Neural cell (in vitro differentiated cells): ENCODE measurements around the gene OBSL1. TPM values are rescaled to one million over a fixed set of nuclear protein-coding genes. Genes with fewer than 3 reads are reported as not detected.

ENCODE experiments used
- H2AFZ ChIP-seq: fragments of 200-600, 300-800 bp; sonication (generic), shearing (Covaris generic); 2 replicates; pipeline ENCODE4 v1.6.0; 2014; ENCODE audit warnings: low read depth, mild to moderate bottlenecking, antibody characterized with exemption, low read length, moderate library complexity
- H3F3A ChIP-seq: fragments of 200-600 bp; shearing (Covaris generic); 2 replicates; pipeline ENCODE4 v1.6.1; 2016; ENCODE audit warnings: mild to moderate bottlenecking, moderate library complexity, mixed read lengths, antibody characterized with exemption, low read length; ENCODE audit not compliant: insufficient read depth, poor library complexity, severe bottlenecking
- H3K27ac ChIP-seq: fragments of 200-600, 300-800 bp; sonication (generic), shearing (Covaris generic); 2 replicates; pipeline ENCODE4 v1.5.1; 2014; ENCODE audit warnings: mild to moderate bottlenecking, low read length, moderate library complexity
- H3K27me3 ChIP-seq: fragments of 300-800, 200-600 bp; sonication (generic), shearing (Covaris generic); 2 replicates; pipeline ENCODE4 v1.6.0; 2014; ENCODE audit warnings: mild to moderate bottlenecking, low read depth, low read length, moderate library complexity; ENCODE audit not compliant: insufficient read depth
- H3K36me3 ChIP-seq: fragments of 300-800, 200-600 bp; sonication (generic), shearing (Covaris generic); 2 replicates; pipeline ENCODE4 v1.5.1; 2014; ENCODE audit warnings: mild to moderate bottlenecking, antibody characterized with exemption, low read length, moderate library complexity; ENCODE audit not compliant: insufficient read depth
- H3K4me2 ChIP-seq: fragments of 300-800, 200-600 bp; sonication (generic), shearing (Covaris generic); 2 replicates; pipeline ENCODE4 v1.6.0; 2014; ENCODE audit warnings: mild to moderate bottlenecking, low read length
- H3K4me3 ChIP-seq: fragments of 300-800, 200-600 bp; sonication (generic), shearing (Covaris generic); 2 replicates; pipeline ENCODE4 v1.5.1; 2014; ENCODE audit warnings: mild to moderate bottlenecking, low read length, moderate library complexity
- H3K79me2 ChIP-seq: fragments of 200-600 bp; shearing (Covaris generic); replicated peaks from 2 replicates; pipeline ENCODE4 v1.6.0; 2014; ENCODE audit warnings: mild to moderate bottlenecking, low read length, moderate library complexity; ENCODE audit not compliant: insufficient read depth
- H3K9ac ChIP-seq: fragments of 300-800, 200-600 bp; sonication (generic), shearing (Covaris generic); 2 replicates; pipeline ENCODE4 v1.6.1; 2016; ENCODE audit warnings: mild to moderate bottlenecking, low read length, mixed read lengths
- H3K9me2 ChIP-seq: fragments of 200-600 bp; shearing (Covaris generic); 2 replicates; pipeline ENCODE4 v1.6.1; 2016; ENCODE audit warnings: mild to moderate bottlenecking, low read length, mixed read lengths; ENCODE audit not compliant: insufficient read depth
- H3K9me3 ChIP-seq: fragments of 200-600, 300-800 bp; sonication (generic), shearing (Covaris generic); 2 replicates; pipeline ENCODE4 v1.6.1; 2016; ENCODE audit warnings: mild to moderate bottlenecking, mixed run types, low read length, moderate library complexity, mixed read lengths
- H4K20me1 ChIP-seq: fragments of 200-600 bp; shearing (Covaris generic); 2 replicates; pipeline ENCODE4 v1.6.1; 2016; ENCODE audit warnings: mild to moderate bottlenecking, mixed run types; ENCODE audit not compliant: insufficient read depth
- EP300 ChIP-seq: fragments of 450-650 bp; conservative IDR thresholded peaks from 2 replicates; pipeline ENCODE4 v1.6.1; 2014; ENCODE audit warnings: antibody characterized with exemption, mild to moderate bottlenecking, moderate library complexity; ENCODE audit not compliant: poor library complexity, severe bottlenecking
- EZH2 ChIP-seq: fragments of 200-600, 300-800 bp; shearing (Covaris generic), sonication (generic); IDR thresholded peaks from 2 replicates; pipeline ENCODE4 v1.6.1; 2014; ENCODE audit warnings: antibody characterized with exemption, low read length, borderline replicate concordance, mild to moderate bottlenecking; ENCODE audit not compliant: insufficient read depth, poor library complexity, severe bottlenecking
- MXI1 ChIP-seq: fragments of 450-650 bp; conservative IDR thresholded peaks from 2 replicates; pipeline ENCODE4 v1.6.1; 2014; ENCODE audit warnings: antibody characterized with exemption, mild to moderate bottlenecking; ENCODE audit not compliant: poor library complexity, severe bottlenecking
- POLR2AphosphoS5 ChIP-seq: IDR thresholded peaks from 2 replicates; pipeline ENCODE4 v1.6.1; 2012
- RAD21 ChIP-seq: fragments of 450-650 bp; conservative IDR thresholded peaks from 2 replicates; pipeline ENCODE4 v1.6.1; 2014; ENCODE audit warnings: antibody characterized with exemption, mild to moderate bottlenecking, moderate library complexity
- REST ChIP-seq: IDR thresholded peaks from 2 replicates; pipeline ENCODE4 v1.6.1; 2012; ENCODE audit warnings: borderline replicate concordance
- SMC3 ChIP-seq: fragments of 450-650 bp; conservative IDR thresholded peaks from 2 replicates; pipeline ENCODE4 v1.6.1; 2014; ENCODE audit warnings: antibody characterized with exemption, mild to moderate bottlenecking, moderate library complexity; ENCODE audit not compliant: poor library complexity
- TAF1 ChIP-seq: IDR thresholded peaks from 2 replicates; pipeline ENCODE4 v1.6.1; 2012; ENCODE audit warnings: low read depth
- polyA plus RNA-seq: library from polyadenylated mRNA; depleted of rRNA; stranded (reverse); fragments of >200 nt; gene quantifications from 2 replicates; pipeline ENCODE4 v1.2.3, GENCODE V29; 2014
- TF ChIP-seq, protein P1 (sequence below): fragments of 450-650 bp; IDR thresholded peaks from 2 replicates; pipeline ENCODE4 v1.5.1; 2014; ENCODE audit warnings: antibody characterized with exemption, mild to moderate bottlenecking, moderate library complexity; ENCODE audit not compliant: poor library complexity, severe bottlenecking

Gene OBSL1
- polyA plus RNA-seq, 1 donor from 2014 or later = 59.7 TPM

GRCh38 chr2:219592736-219593135 is 21.4 kb upstream of the OBSL1 start:
- Histone ChIP-seq H3K79me2 (no peaks in the 10 kb centered on the region), H3F3A (no peaks in the 10 kb centered on the region), H3K36me3 (no peaks in the 10 kb centered on the region), H3K27me3 (no peaks in the 10 kb centered on the region), H3K4me3 (no peak overlapping the region), H3K9me3 (no peaks in the 10 kb centered on the region), H2AFZ (no peak overlapping the region), H3K9me2 (no peaks in the 10 kb centered on the region), H4K20me1 (no peaks in the 10 kb centered on the region), H3K27ac (no peak overlapping the region), H3K9ac (no peak overlapping the region), H3K4me2 (no peak overlapping the region)
- no peak for TF ChIP-seq TAF1
- TF ChIP-seq, protein P1, sequence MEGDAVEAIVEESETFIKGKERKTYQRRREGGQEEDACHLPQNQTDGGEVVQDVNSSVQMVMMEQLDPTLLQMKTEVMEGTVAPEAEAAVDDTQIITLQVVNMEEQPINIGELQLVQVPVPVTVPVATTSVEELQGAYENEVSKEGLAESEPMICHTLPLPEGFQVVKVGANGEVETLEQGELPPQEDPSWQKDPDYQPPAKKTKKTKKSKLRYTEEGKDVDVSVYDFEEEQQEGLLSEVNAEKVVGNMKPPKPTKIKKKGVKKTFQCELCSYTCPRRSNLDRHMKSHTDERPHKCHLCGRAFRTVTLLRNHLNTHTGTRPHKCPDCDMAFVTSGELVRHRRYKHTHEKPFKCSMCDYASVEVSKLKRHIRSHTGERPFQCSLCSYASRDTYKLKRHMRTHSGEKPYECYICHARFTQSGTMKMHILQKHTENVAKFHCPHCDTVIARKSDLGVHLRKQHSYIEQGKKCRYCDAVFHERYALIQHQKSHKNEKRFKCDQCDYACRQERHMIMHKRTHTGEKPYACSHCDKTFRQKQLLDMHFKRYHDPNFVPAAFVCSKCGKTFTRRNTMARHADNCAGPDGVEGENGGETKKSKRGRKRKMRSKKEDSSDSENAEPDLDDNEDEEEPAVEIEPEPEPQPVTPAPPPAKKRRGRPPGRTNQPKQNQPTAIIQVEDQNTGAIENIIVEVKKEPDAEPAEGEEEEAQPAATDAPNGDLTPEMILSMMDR = no peak
- TF ChIP-seq POLR2AphosphoS5 = no peak
- no peak for TF ChIP-seq EZH2
- no peak for TF ChIP-seq EP300
- TF ChIP-seq REST = no peak

- H3K79me2 ChIP-seq = no peaks in the 10 kb centered on the region
- no peak overlapping the region for H3K9ac ChIP-seq
- H2AFZ ChIP-seq = no peak overlapping the region
- H3K4me3 ChIP-seq = no peak overlapping the region
- no peaks in the 10 kb centered on the region for H3K9me2 ChIP-seq
- H3K27ac ChIP-seq = no peak overlapping the region
- H3K9me3 ChIP-seq = no peaks in the 10 kb centered on the region
- no peaks in the 10 kb centered on the region for H4K20me1 ChIP-seq
- H3K36me3 ChIP-seq = no peaks in the 10 kb centered on the region
- TF ChIP-seq EP300 (no peak), RAD21 (no peak), MXI1 (no peak), EZH2 (no peak), REST (no peak), SMC3 (no peak), POLR2AphosphoS5 (no peak), TAF1 (no peak)
- TF ChIP-seq, protein P1 = no peak
- H3K27me3 ChIP-seq = no peaks in the 10 kb centered on the region
- no peak overlapping the region for H3K4me2 ChIP-seq
- H3F3A ChIP-seq = no peaks in the 10 kb centered on the region
Measured at GRCh38 chr2:219591091-219591490, 19.8 kb upstream of the OBSL1 start.
